GM18520 (cell line): ENCODE data around the gene EFNA3.
A peak's percentile ranks its signal among the peaks of the same experiment; 100 is the strongest.

ENCODE experiments used
- ATAC-seq: cut with Tn5 transposase; IDR thresholded peaks from one replicate; pipeline ENCODE4 v1.9.1; 2021; ENCODE audit not compliant: unreplicated experiment

The EFNA3 gene

DNA sequence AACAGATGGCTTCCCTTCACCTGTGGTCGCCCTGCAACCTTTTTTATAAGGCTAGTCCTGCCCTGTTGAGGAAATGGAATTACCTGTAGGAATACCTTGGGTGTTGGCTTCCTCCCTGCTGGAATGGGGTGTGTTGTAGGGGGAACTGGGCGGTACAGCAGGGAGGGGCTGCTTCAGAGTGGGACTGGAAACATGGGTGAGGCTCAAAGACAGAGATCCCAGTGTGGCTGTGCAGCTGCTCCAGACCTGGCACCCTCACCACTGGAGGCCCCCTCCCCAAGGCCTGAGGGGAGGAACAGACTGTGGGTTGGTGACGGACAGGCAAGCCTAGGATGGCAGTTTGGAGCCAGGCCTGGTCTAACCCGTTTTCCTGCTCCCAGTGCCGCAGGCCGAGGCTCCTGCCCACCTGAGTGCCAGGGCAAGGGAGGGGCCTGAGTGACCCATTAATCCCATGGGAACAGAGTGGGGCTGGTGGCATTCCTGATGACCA is 4.5 kb downstream of the EFNA3 start:
- no peak for ATAC-seq

DNA sequence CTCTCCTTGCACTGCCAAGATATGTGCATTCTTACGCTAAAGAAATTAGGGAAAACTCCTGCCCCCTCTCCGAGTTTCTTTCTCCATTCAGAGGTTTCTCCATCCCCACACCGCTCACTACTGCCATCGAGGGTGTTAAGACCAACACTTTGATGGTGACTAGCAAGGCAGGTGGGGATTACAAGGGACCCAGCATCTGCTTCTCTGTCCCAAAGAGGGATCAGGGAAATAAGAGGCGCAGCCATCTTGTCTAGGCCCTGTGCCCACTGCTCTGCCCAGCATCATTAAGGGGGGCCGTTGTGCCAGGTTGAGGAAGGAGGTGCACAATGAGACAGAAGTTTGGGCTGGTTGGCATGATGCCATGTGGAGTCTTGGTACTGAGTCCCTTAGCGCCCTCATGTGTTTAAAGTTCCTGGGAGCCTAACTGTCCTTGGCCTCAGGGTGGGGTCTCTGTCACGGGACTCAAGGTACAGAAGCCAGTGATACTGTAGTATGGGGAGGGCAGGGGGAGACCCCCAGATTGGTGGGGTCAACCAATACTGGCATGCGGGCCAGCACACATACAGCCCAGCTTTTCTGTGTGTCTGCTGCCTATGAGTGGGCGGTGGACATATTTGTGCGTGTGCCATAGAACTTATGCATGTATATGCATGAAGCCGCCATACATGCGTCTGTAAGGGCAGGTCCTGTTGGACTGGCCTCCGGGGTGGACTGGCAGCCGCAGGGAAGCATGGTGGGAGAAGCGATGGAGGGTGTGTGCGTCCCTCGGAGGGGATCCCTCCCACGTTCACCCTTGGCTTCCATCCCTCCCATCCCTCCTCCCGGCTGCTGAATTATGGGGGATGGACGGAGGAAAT is 5.5 kb downstream of the EFNA3 start:
- ATAC-seq: no peak

DNA sequence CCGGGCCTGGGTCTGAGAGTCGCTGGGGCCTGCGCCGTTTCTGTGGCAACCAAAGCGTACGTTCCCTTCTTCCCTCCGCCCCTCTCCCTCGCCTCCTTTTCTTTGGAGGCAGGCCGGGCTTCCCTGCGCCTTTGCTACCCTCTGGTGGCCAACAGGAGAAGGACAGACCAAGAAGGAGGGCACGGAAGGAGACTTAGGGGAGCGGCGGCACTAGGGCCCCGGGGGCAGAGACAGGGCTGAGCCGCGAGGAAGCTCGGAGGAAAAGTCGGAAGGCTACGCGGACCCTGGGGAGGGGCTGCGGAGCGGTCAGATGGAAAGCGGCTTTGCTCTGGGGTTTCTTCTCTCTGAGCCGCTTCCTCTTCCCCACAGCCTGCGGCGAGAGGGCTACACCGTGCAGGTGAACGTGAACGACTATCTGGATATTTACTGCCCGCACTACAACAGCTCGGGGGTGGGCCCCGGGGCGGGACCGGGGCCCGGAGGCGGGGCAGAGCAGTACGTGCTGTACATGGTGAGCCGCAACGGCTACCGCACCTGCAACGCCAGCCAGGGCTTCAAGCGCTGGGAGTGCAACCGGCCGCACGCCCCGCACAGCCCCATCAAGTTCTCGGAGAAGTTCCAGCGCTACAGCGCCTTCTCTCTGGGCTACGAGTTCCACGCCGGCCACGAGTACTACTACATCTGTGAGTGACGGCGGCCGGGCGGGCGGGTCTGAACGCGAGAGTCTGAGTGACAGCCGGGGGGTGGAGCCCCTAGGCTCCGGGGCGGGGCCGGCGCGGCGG is 6.3 kb downstream of the EFNA3 start:
- ATAC-seq: peak; percentile 65

DNA sequence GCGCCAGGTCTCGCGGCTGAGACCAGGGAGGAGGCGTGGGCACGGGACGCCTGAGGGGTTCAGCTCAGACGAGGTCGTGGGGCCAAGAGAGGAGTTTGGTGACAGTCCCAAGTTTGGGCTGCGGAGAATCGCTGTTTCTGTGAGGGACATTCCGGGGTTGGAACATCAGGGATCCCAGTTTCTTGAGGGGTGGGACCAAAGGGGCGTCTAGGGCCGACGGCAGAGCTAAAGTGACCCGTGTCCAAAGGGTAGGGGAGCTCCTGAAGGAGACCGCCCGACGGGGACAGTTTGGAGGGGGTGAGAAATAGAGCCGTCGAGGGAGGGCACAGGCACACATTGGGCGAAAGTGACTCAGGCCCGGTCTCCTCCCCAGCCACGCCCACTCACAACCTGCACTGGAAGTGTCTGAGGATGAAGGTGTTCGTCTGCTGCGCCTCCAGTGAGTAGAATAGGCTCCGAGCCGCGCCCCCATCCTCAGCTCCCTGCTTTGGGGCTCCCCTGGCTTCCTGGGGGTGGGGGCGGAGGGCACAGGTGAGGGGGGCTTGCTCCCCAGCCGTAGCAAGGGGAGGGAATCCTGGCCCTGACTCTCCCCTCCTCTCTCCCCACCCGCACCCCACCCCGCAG is 7.0 kb downstream of the EFNA3 start:
- no peak for ATAC-seq

DNA sequence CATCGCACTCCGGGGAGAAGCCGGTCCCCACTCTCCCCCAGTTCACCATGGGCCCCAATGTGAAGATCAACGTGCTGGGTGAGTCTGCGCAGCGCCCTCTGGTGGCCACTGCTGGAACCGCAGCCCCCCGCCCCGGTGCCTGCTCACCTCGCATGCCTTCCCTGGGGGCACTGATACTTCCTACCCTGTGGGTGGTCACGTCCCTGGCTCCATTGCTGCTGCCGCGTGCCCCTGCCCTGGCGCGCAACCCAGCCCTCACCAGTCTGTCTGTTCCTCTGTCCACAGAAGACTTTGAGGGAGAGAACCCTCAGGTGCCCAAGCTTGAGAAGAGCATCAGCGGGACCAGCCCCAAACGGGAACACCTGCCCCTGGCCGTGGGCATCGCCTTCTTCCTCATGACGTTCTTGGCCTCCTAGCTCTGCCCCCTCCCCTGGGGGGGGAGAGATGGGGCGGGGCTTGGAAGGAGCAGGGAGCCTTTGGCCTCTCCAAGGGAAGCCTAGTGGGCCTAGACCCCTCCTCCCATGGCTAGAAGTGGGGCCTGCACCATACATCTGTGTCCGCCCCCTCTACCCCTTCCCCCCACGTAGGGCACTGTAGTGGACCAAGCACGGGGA is 7.6 kb downstream of the EFNA3 start:
- ATAC-seq: no peak

DNA sequence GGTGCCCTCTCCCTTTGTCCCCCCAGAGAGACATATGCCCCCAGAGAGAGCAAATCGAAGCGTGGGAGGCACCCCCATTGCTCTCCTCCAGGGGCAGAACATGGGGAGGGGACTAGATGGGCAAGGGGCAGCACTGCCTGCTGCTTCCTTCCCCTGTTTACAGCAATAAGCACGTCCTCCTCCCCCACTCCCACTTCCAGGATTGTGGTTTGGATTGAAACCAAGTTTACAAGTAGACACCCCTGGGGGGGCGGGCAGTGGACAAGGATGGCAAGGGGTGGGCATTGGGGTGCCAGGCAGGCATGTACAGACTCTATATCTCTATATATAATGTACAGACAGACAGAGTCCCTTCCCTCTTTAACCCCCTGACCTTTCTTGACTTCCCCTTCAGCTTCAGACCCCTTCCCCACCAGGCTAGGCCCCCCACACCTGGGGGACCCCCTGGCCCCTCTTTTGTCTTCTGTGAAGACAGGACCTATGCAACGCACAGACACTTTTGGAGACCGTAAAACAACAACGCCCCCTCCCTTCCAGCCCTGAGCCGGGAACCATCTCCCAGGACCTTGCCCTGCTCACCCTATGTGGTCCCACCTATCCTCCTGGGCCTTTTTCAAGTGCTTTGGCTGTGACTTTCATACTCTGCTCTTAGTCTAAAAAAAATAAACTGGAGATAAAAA is 8.4 kb downstream of the EFNA3 start:
- no peak for ATAC-seq

DNA sequence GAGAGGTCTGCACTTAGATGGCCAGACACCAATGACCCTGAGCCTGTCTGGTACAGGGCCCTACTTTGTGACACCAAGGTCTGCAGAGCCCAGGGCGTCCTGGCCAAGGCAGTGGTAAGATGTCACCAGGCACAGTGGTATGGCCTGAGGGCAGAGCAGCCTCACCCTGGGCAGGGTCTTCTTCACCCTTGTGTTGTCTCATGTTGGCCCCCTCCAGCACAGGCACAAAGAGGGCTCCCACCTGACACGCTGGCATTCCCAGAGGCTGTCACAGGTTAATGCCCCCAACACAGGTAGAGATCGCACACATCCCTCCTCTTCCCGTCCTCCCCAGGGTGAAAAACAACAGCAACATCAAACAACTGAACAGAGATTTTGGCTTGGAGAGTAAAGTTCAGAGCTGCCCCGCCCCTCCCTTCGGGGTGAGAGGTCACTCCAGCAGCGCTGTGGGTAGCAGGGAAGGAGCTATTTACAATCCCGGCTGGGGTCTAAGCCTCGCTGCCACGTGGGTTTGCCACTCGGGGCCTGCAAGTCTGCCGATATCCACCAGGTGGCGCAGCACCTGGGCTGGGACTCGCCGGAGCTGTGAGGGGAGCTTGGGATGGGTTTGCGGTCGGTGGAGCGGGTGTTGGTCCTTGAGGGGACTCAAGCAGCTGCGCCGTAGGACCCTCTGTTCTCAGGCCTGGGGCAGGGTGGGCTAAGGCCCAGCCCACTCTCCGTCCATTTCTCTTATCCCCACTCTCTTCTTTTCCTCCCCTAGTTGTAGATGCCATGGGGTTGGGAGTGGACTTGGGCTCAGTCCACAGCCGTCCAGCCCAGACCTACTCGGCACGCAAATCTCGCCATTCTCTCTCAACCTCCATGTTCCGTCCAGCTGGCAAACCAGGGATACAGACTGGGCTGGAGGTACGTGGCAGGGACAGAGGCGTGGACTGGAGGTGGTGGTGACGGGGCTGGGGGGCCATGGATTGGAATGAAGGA is 12.7 kb downstream of the EFNA3 start:
- no peak for ATAC-seq

DNA sequence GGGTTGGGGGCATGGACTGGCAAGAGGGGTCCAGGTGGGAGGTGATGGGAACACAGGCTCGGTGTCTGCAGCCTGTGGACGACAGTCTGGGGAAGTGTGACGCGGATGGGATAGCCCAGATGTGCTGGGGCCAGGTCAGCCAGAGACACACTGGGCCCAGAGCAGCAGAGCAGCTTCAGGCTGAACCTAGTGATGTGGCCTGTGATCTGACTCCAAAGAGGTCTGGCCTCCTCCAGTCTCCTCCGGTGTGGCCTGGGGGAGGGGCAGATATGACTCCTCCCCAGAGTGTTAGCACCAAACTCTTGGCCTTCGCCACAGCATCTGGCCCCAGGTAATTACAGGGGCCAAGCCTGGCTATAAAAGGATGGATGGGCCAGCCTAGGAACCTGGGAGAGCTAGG is 13.5 kb downstream of the EFNA3 start:
- ATAC-seq: no peak

DNA sequence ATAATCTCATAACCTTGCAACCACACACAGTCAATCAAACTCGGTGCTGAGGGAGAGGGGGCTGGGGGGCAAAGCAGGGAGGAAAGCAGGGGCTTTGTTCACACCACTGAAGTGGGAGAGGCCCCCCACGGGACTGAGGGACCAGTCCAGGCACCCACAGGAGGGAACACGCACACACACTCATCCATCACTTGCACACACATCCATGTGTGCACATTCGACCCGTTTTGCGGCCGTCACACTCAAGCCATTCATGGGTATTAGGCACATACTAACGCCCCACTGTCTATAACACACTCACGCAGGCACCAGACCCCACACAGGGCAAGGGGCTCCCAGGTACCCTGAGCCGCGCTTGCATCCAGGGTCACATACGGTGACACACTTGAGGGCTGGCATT is 14.0 kb downstream of the EFNA3 start:
- no peak for ATAC-seq

DNA sequence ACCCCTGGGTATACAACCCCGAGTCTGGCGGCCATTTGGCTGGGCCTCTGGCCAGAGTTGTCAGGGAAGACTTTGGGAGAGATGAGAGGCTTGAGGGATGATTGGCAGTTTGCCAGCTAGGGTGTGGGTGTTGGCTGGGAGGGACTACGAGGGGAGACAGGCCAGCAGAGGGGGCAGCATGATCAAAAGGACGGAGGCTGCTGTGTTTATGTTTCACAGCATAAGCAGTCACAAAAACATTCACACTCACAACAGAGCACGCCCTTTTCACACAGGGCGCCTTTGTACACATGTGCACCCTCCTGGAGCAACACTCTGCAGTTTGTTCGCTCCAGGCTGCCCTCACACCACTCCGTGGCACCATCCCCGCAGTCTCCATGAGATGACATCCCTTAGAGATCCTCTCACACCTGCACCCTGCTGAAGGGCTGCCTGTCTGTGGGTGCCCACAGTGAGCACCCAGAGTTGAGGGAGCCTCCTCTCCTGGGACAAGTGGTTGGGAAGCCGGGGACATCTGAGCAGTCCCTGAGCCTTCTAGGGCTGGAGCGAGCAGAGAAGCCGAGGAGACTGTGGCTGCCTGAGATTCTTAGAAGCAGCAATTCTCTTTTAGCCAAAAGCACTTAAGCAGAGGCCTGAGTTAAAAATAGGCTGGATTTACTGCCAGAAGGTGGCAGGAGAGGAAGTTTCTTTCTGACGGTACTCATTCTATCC is 15.4 kb downstream of the EFNA3 start:
- no peak for ATAC-seq

DNA sequence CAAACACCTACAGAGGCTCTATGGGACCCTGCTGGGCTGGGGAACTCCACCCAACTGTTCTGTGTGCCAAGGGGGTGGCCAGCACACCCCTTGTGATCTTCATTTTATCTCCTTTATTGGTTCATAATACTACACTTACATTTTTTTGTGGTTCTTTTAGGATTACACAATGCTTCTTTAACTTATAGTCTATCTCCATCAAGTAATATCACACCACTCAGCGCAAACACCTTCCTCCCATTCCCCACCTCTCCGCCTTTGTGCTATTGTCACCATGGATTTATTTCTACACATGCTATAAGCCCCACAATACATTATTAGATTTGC is 15.9 kb downstream of the EFNA3 start:
- no peak for ATAC-seq

DNA sequence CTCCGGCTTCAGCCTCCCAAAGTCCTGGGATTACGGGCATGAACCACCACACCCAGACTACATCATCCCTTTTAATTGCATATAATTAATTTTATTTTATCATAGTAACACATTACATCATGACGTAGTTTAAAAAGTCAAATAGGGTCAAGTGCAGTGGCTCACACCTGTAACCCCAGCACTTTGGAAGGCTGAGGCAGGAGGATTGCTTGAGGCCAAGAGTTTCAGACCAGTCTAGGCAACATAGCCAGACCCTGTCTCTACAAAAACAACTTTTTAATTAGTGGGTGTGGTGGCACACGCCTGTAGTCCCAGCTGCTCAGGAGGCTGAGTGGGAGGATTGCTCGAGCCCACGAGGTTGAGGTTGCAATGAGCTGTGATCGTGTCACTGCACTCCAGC is 20.7 kb downstream of the EFNA3 start:
- no peak for ATAC-seq

DNA sequence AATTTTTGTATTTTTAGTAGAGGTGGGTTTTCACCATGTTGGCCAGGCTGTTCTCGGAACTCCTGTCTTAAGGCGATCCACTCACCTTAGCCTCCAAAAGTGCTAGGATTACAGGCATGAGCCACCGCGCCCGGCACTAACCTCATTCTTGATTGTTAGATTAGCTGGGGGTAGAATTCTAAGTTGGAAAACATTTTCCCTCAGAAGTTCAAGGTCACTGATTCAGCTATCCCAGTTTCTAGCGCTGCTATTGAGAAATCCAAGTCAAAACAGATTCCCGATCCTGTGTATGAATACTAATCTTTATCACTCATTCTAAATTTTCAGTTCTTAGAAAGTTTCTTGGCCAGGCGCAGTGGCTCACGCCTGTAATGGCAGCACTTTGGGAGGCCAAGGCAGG is 24.7 kb downstream of the EFNA3 start:
- ATAC-seq: no peak

DNA sequence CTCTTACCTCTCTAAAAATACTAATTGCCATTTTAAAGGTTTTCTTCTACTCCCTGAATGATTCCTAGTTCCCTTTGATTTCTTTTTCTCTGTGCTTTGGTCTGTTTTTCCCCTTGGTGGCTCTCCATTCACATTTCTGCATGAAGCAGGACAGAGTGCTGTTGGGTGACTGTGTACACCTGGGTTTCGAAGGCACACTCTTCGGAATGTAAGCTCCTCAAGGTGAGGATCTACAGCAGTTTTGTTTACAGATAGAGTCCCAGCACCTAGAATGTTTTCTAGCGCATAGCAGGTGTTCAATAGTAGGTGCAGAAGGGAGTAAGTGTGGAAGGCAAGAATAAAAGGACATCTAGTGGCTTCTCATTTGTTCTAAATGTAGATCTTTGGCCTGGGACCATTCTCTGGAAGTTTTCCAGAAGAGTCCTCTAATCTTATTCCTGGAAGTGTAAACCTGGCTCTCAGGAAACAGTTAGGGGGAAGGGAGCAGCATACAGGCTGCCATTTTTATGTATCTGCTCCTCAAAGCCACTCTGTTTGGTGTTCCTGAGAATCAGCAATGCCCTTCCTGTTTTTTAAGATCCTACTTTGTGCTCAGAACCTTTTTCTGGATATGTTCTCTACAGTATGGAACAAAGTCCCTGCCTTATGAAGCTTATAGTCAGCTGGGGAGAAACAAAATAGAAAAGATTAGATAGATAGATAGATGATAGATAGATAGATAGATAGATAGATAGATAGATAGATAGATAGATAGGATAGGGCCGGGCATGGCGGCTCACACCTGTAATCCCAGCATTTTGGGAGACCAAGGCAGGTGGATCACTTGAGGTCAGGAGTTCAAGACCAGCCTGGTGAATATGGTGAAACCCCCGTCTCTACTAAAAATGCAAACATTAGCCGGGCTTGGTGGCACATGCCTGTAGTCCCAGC is 26.2 kb downstream of the EFNA3 start:
- no peak for ATAC-seq

DNA sequence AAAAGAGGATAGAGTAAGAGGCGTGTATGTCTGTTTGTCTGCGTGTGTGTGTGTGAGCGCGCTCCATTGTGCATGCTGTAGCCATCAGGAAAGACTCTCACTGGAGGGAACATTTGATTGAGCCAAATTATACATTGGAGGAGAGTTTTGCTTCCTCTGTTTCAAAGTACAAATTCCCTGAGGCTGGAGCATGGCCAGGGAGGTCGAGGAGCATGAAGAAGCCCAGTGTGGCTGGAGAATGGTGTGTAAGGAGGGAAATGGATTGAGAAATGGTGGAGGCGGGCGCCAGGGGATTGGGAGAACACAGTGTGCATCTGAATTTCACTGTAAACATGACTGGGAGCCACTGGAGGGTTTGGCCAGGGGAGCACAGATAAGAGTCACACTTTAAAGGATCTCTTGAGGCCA is 27.0 kb downstream of the EFNA3 start:
- no peak for ATAC-seq

DNA sequence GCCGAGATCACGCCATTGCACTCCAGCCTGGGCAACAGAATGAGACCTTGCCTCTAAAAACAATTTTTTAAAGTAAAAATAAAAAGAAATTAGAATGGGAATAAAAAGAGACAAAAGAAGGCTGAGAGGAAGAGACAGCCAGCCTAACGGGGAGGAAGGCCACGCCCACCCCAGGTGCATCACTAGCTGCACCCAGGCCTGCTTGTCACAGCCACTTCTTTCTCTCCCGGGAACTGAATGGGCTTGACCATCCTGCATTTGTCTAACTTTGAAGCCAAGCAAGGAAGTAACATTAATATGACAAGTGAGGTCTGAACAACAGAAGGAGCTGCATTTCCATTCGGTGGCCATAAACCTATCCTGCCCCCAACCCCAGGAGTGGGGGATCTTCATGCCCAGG is 28.2 kb downstream of the EFNA3 start:
- no peak for ATAC-seq

DNA sequence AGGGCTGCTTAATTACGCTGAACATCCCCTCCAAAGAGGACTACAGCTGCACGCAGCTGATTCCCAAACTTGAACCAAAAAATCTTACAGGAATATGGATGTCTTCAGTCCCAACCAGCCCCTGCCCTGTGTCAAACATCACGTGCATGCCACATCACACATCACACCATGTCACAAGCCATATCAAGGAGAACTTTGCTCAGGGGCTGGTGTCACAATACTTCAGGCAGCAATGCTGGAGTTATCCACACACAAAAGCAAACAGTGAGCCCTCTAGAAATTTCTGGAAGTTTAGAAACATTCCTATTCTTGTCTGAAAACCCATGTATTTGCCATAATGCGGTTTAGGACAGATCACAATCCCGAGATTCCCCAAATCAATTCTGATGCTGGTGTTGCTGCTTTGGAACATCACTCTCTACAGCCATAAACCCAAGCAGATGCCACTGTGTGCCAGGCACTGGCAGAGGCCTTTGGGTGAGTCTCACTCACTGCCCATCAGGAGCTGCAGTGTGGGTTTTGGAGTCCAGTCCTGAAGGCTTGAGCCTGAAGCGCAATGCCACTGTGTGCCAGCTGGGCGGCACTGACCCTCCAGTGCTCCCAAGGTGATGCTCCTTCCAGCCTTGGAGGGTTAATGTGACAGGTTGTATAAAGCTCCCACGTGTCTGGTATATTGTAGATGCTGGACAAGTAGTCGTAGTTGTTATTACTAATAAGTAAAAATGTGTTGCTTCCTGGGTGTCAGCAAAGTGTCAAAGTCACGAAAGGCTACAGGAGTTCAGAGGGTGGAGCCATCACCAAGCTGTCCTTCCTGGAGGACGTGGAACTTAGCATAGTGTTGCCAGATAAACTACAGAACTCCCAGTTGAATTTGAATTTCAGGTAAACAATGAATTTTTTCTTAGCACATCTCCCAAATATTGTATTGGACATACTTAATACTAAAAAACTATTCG is 28.9 kb downstream of the EFNA3 start:
- ATAC-seq: no peak
